ENCODE measurements around the gene ERC2.

- no peak for TF ChIP-seq ASH2L (IDR thresholded peaks at IDR 0.05; ENCODE audit: low read length)
- no peak for TF ChIP-seq CTCF (IDR thresholded peaks at IDR 0.05; ENCODE audit: control extremely low read depth in 1 of 3, insufficient read depth in 1 of 3, low read depth in 1 of 3, low read length in 3 of 3)
- TF ChIP-seq RXRA (IDR thresholded peaks at IDR 0.05; ENCODE audit: insufficient read depth, low read depth, low read length), result no peak
- no peak for TF ChIP-seq POLR2A (IDR thresholded peaks at IDR 0.05; ENCODE audit: control extremely low read depth in 1 of 2, low read depth in 2 of 2, low read length in 2 of 2)
- no peak for TF ChIP-seq SUZ12 (IDR thresholded peaks at IDR 0.05; ENCODE audit: low read length)
- TF ChIP-seq ATF2 (IDR thresholded peaks at IDR 0.05; ENCODE audit: low read length), result no peak
- no peak for TF ChIP-seq EP300 (IDR thresholded peaks at IDR 0.05; ENCODE audit: borderline replicate concordance in 1 of 2, low read depth in 2 of 2, low read length in 2 of 2)
These were observed 973.3 kb downstream of the ERC2 start for GRCh38 chr3:55494976-55495375.

Data from H1 (cell line).